ENCODE data around the gene SSRP1. TPM values are rescaled to one million over a fixed set of nuclear protein-coding genes. Genes with fewer than 3 reads are reported as not detected.

SSRP1 gene
- total RNA-seq, 1 donor from 2014 or later, result 64.7 TPM

- H3K4me3 ChIP-seq, result peak overlapping the region; percentile 44
- H3K27ac ChIP-seq, result peak overlapping the region; percentile 98
- no peaks in the 10 kb centered on the region for H3K9me3 ChIP-seq
- no peak for DNase-seq
- H3K36me3 ChIP-seq, result peaks cover 39% of the 10 kb centered on the region
- no peak for ATAC-seq
- peaks cover 69% of the 10 kb centered on the region for H3K4me1 ChIP-seq
- no peaks in the 10 kb centered on the region for H3K27me3 ChIP-seq
- intact Hi-C loops (cut with DNase I), result no loop called here
- TF ChIP-seq, protein P1, sequence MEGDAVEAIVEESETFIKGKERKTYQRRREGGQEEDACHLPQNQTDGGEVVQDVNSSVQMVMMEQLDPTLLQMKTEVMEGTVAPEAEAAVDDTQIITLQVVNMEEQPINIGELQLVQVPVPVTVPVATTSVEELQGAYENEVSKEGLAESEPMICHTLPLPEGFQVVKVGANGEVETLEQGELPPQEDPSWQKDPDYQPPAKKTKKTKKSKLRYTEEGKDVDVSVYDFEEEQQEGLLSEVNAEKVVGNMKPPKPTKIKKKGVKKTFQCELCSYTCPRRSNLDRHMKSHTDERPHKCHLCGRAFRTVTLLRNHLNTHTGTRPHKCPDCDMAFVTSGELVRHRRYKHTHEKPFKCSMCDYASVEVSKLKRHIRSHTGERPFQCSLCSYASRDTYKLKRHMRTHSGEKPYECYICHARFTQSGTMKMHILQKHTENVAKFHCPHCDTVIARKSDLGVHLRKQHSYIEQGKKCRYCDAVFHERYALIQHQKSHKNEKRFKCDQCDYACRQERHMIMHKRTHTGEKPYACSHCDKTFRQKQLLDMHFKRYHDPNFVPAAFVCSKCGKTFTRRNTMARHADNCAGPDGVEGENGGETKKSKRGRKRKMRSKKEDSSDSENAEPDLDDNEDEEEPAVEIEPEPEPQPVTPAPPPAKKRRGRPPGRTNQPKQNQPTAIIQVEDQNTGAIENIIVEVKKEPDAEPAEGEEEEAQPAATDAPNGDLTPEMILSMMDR (IDR thresholded peaks at IDR 0.05), result no peak
Measured at GRCh38 chr11:57321388-57322255, 14.1 kb downstream of the SSRP1 start.

DNA sequence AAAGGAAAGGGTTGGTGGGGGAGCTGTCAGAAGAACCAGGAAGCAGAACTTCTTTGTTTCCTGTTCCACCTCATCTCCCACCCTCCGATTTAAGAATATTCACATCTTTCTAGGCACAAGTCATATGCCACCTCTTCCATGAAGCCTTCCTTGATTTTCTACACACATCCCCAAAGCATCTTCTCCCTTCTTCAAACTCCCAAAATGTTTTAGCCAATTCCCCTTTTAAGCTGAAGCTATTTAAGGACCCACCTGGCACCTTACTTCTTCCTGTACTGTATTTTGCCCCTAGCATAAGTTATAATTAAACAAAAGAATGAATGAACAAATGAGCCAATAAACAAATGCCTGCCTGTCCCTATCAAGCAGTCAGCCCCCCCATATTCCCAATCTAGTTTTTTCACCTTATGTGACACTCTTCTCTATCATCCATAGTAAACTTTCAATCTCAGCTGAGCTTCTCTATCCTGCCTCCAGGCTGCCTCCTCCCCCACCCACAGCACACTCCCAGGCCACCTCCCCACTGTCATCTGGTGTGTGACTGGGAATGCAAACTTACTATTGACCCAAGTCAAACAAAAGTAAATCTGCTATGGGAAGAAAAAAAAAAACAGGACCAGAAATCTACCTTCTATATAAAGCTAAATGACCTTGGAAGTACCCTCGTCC, 14.8 kb downstream of the SSRP1 start:
- ATAC-seq, result no peak
- H3K4me3 ChIP-seq, result peak overlapping the region; percentile 44
- intact Hi-C loops (cut with DNase I), result no loop called here
- H3K4me1 ChIP-seq, result peaks cover 69% of the 10 kb centered on the region
- TF ChIP-seq, protein P1 (IDR thresholded peaks at IDR 0.05), result no peak
- no peaks in the 10 kb centered on the region for H3K9me3 ChIP-seq
- DNase-seq, result no peak
- H3K27me3 ChIP-seq, result no peaks in the 10 kb centered on the region
- H3K36me3 ChIP-seq, result peaks cover 44% of the 10 kb centered on the region
- peak overlapping the region; percentile 98 for H3K27ac ChIP-seq

- Histone ChIP-seq H3K4me1 (peaks cover 71% of the 10 kb centered on the region), H3K9me3 (no peaks in the 10 kb centered on the region), H3K27me3 (no peaks in the 10 kb centered on the region), H3K27ac (no peak overlapping the region), H3K4me3 (no peak overlapping the region), H3K36me3 (peaks cover 49% of the 10 kb centered on the region)
- DNase-seq, result no peak
- intact Hi-C loops (cut with DNase I), result no loop called here
- TF ChIP-seq, protein P1 (IDR thresholded peaks at IDR 0.05), result no peak
- no peak for ATAC-seq
Measured at GRCh38 chr11:57320067-57320718, 15.5 kb downstream of the SSRP1 start.

DNA sequence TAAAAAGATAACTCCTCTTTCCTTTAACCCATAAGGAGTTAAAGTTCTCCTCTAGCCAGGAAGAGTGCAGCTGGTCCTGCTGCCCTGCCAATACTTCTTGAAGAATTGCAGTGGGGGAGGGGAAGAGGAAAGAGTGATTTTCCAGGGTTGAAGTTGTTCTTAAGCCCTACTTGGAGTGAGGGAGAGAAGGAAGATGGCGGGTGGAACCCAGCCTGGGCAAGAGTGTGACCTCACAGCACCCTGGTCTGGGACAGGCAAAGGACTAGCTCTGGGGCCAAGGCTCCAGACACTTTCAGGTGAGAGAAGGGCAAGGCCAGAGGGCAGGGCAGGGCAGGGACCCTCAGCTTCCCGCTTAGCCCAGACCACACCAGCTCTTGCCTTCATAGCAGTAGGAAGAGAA, 17.5 kb downstream of the SSRP1 start:
- ATAC-seq (peak; percentile 1), DNase-seq (no peak)

GRCh38 chr11:57316017-57316416, 19.7 kb downstream of the SSRP1 start:
- H3K27me3 ChIP-seq, result no peaks in the 10 kb centered on the region
- no peak for ATAC-seq
- intact Hi-C loops (cut with DNase I), result no loop called here
- TF ChIP-seq, protein P1 (IDR thresholded peaks at IDR 0.05), result no peak
- peaks cover 73% of the 10 kb centered on the region for H3K4me1 ChIP-seq
- no peaks in the 10 kb centered on the region for H3K9me3 ChIP-seq
- peak overlapping the region; percentile 51 for H3K27ac ChIP-seq
- H3K36me3 ChIP-seq, result peaks cover 79% of the 10 kb centered on the region
- no peak for DNase-seq
- H3K4me3 ChIP-seq, result no peak overlapping the region

More for the DNA sequence above, 17.5 kb downstream of the SSRP1 start:
- Histone ChIP-seq H3K27me3 (no peaks in the 10 kb centered on the region), H3K4me3 (no peak overlapping the region), H3K9me3 (no peaks in the 10 kb centered on the region), H3K4me1 (peaks cover 71% of the 10 kb centered on the region), H3K27ac (no peak overlapping the region), H3K36me3 (peaks cover 67% of the 10 kb centered on the region)
- TF ChIP-seq, protein P1 (IDR thresholded peaks at IDR 0.05), result no peak
- intact Hi-C loops (cut with DNase I), result no loop called here
